Nephron progenitor cell (in vitro differentiated cells): ENCODE data around the gene TNS1.

Experiments used
- DNase-seq: peaks from one replicate; pipeline ENCODE4 v3.0.0; 2021
- H3K27ac Mint-ChIP-seq: 2 replicates; pipeline ENCODE4 v1.8.0; 2021; ENCODE audit warnings: mild to moderate bottlenecking, moderate library complexity, mixed read lengths
- H3K27me3 Mint-ChIP-seq: 2 replicates; pipeline ENCODE4 v1.8.0; 2021; ENCODE audit warnings: mild to moderate bottlenecking, low read depth, mixed read lengths; ENCODE audit not compliant: poor library complexity
- H3K36me3 Mint-ChIP-seq: 2 replicates; pipeline ENCODE4 v1.8.0; 2021; ENCODE audit warnings: low read depth, mixed read lengths
- H3K4me1 Mint-ChIP-seq: 2 replicates; pipeline ENCODE4 v1.8.0; 2021; ENCODE audit warnings: mixed read lengths
- H3K4me3 Mint-ChIP-seq: 2 replicates; pipeline ENCODE4 v1.8.0; 2021; ENCODE audit warnings: mild to moderate bottlenecking, moderate library complexity, mixed read lengths
- H3K9me3 Mint-ChIP-seq: 2 replicates; pipeline ENCODE4 v1.8.0; 2021; ENCODE audit warnings: mild to moderate bottlenecking, moderate library complexity, mixed read lengths
- TF ChIP-seq, protein P1 (sequence below): fragments of 200-600 bp; sonication (generic); IDR thresholded peaks from 2 replicates; pipeline ENCODE4 v1.5.0; 2021; ENCODE audit warnings: antibody characterized with exemption

Gene TNS1

DNA sequence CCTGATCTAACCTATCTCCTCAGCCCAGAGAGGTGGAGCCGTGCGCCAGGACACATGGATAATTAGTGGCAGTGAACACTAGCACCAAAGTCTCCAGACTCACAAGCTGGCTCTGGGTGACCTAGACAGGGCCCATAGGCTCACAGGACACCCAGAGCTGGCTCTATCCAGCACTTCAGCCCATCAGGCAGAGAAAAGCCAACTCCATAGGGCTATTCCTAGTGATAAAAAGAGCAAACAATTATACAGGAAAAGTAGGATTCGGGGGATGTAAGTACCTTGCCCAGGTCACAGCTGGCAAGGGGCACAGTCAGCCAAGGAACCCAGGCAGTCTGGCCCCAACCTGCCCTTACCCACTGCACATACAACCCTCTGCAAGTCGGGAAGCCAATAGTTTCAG is 178.6 kb downstream of the TNS1 start:
- H3K4me1 Mint-ChIP-seq, result peaks cover 46% of the 10 kb centered on the region
- TF ChIP-seq, protein P1, sequence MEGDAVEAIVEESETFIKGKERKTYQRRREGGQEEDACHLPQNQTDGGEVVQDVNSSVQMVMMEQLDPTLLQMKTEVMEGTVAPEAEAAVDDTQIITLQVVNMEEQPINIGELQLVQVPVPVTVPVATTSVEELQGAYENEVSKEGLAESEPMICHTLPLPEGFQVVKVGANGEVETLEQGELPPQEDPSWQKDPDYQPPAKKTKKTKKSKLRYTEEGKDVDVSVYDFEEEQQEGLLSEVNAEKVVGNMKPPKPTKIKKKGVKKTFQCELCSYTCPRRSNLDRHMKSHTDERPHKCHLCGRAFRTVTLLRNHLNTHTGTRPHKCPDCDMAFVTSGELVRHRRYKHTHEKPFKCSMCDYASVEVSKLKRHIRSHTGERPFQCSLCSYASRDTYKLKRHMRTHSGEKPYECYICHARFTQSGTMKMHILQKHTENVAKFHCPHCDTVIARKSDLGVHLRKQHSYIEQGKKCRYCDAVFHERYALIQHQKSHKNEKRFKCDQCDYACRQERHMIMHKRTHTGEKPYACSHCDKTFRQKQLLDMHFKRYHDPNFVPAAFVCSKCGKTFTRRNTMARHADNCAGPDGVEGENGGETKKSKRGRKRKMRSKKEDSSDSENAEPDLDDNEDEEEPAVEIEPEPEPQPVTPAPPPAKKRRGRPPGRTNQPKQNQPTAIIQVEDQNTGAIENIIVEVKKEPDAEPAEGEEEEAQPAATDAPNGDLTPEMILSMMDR, result no peak
- H3K36me3 Mint-ChIP-seq, result no peaks in the 10 kb centered on the region
- DNase-seq, result no peak
- H3K4me3 Mint-ChIP-seq, result no peak overlapping the region
- H3K27ac Mint-ChIP-seq, result no peak overlapping the region
- no peaks in the 10 kb centered on the region for H3K9me3 Mint-ChIP-seq
- H3K27me3 Mint-ChIP-seq, result peaks cover 20% of the 10 kb centered on the region

DNA sequence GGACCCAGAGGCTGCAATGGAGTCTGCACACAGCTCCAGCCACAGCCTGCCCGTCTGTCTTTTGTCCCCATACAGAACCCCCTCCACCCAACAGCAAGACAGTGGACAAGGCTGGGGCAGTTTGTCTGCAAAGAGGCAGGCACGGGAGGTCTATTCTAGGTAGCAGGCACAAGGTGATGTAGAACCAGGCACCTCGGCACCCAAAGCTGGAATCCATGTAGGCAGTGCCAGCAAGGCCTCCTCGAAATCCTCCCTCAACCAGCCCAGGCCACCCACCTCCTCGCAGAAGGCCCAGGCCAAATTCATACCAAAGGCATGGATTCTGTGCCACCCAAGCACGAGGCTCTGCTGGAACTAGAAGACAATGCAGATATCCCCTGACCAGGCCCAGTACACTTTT is 179.2 kb downstream of the TNS1 start:
- no peak overlapping the region for H3K4me3 Mint-ChIP-seq
- TF ChIP-seq, protein P1, result no peak
- H3K4me1 Mint-ChIP-seq, result peaks cover 48% of the 10 kb centered on the region
- no peak overlapping the region for H3K27ac Mint-ChIP-seq
- DNase-seq, result no peak
- H3K27me3 Mint-ChIP-seq, result peaks cover 17% of the 10 kb centered on the region
- no peaks in the 10 kb centered on the region for H3K36me3 Mint-ChIP-seq
- no peaks in the 10 kb centered on the region for H3K9me3 Mint-ChIP-seq

DNA sequence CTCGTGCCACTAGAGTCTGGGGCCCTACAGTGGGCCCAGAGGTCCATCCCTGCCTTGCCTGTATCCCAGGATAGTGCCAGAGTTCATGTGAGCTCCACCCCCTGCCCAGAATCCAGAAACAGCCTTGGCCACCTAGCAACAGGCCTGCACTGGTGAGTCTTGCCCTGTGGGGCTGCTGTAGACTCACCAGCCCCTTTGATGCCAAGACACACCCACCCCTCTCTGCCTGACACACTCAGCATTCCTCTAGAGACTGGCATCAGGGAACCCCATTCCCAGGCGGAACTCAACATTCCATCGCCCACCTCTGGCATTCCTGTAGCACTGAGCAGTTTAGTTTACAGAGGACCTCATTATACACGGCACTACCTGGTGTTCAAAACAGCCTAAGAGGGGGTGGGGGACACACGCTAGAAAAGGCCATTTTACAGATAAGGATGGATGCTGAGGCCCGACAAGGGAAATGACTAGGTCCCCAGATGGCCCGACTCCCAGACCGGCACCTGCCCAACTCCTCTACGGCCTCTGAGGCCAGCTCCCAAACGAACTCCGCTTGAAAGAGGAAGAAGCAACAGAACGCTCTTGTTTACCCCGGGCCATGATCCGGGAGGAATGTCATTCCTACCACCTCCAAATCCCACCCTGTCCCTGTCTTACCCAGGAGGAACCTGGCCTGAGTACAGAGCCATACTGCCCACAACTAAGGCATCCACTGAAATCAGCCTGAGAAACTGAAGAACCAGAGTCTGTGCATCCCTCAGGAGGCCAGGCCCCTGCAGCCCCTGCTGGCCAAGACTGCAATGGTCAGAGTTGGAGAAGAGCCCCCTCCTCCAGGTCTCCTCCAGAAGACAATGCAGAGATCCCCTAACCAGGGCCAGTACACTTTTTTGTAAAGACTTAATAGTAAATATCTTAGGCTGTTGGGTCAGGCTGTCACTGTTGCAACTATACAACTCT is 180.2 kb downstream of the TNS1 start:
- H3K27ac Mint-ChIP-seq, result no peak overlapping the region
- H3K4me3 Mint-ChIP-seq, result no peak overlapping the region
- H3K9me3 Mint-ChIP-seq, result no peaks in the 10 kb centered on the region
- DNase-seq, result no peak
- TF ChIP-seq, protein P1, result no peak
- H3K36me3 Mint-ChIP-seq, result peaks cover 2% of the 10 kb centered on the region
- peaks cover 48% of the 10 kb centered on the region for H3K4me1 Mint-ChIP-seq
- H3K27me3 Mint-ChIP-seq, result peaks cover 15% of the 10 kb centered on the region

GRCh38 chr2:217821536-217822147 is 181.2 kb downstream of the TNS1 start:
- Mint-ChIP-seq H3K36me3 (peaks cover 11% of the 10 kb centered on the region), H3K4me3 (no peak overlapping the region), H3K4me1 (peaks cover 48% of the 10 kb centered on the region), H3K9me3 (no peaks in the 10 kb centered on the region), H3K27me3 (peaks cover 15% of the 10 kb centered on the region), H3K27ac (no peak overlapping the region)
- no peak for DNase-seq
- TF ChIP-seq, protein P1, result no peak

- Mint-ChIP-seq H3K27me3 (peaks cover 15% of the 10 kb centered on the region), H3K27ac (no peak overlapping the region), H3K36me3 (peaks cover 12% of the 10 kb centered on the region), H3K9me3 (no peaks in the 10 kb centered on the region), H3K4me1 (peaks cover 51% of the 10 kb centered on the region), H3K4me3 (no peak overlapping the region)
- TF ChIP-seq, protein P1, result no peak
- DNase-seq, result no peak
Measured at GRCh38 chr2:217820904-217821303, 181.9 kb downstream of the TNS1 start.
